Hepatocyte (in vitro differentiated cells): ENCODE results near the gene RORC. TPM values are rescaled to one million over a fixed set of nuclear protein-coding genes. Genes with fewer than 3 reads are reported as not detected.
A peak's percentile ranks its signal among the peaks of the same experiment; 100 is the strongest.

Experiments
- DNase-seq: peaks from one replicate; pipeline ENCODE4 v3.0.0-alpha.2; 2016; ENCODE audit warnings: low spot score
- H2AFZ ChIP-seq: fragments of 200-600 bp; sonication (generic); 2 replicates; pipeline ENCODE4 v1.6.0; 2016; ENCODE audit warnings: antibody characterized with exemption, mild to moderate bottlenecking
- H3K27ac ChIP-seq: fragments of 200-600 bp; sonication (generic); 2 replicates; pipeline ENCODE4 v1.5.1; 2016; ENCODE audit warnings: mild to moderate bottlenecking
- H3K27me3 ChIP-seq: fragments of 200-600 bp; sonication (generic); 2 replicates; pipeline ENCODE4 v1.6.1; 2016
- H3K36me3 ChIP-seq: fragments of 200-600 bp; sonication (generic); replicated peaks from 2 replicates; pipeline ENCODE4 v1.5.1; 2016; ENCODE audit warnings: low read depth; ENCODE audit not compliant: insufficient read depth
- H3K4me1 ChIP-seq: fragments of 200-600 bp; sonication (generic); 2 replicates; pipeline ENCODE4 v1.5.1; 2016; ENCODE audit warnings: mild to moderate bottlenecking, moderate library complexity; ENCODE audit not compliant: insufficient read depth
- H3K4me2 ChIP-seq: fragments of 200-600 bp; sonication (generic); 2 replicates; pipeline ENCODE4 v1.6.0; 2016
- H3K4me3 ChIP-seq: fragments of 200-600 bp; sonication (generic); 2 replicates; pipeline ENCODE4 v1.5.1; 2016; ENCODE audit warnings: mild to moderate bottlenecking
- H3K79me2 ChIP-seq: fragments of 200-600 bp; sonication (generic); 2 replicates; pipeline ENCODE4 v1.6.0; 2017; ENCODE audit warnings: mild to moderate bottlenecking
- H3K9me2 ChIP-seq: fragments of 200-600 bp; sonication (generic); replicated peaks from 2 replicates; pipeline ENCODE4 v1.6.0; 2017; ENCODE audit warnings: mild to moderate bottlenecking; ENCODE audit not compliant: insufficient read depth
- H3K9me3 ChIP-seq: fragments of 200-600 bp; sonication (generic); 2 replicates; pipeline ENCODE4 v1.5.1; 2016; ENCODE audit warnings: low read depth, mild to moderate bottlenecking
- H4K20me1 ChIP-seq: fragments of 200-600 bp; sonication (generic); 2 replicates; pipeline ENCODE4 v1.6.0; 2016; ENCODE audit warnings: mild to moderate bottlenecking; ENCODE audit not compliant: insufficient read depth, poor library complexity, severe bottlenecking
- EZH2 ChIP-seq: fragments of 200-600 bp; sonication (generic); IDR thresholded peaks from 2 replicates; pipeline ENCODE4 v1.6.1; 2016; ENCODE audit warnings: antibody characterized with exemption, mild to moderate bottlenecking, borderline replicate concordance
- EZH2phosphoT487 ChIP-seq: fragments of 200-600 bp; sonication (generic); IDR thresholded peaks from one replicate; pipeline ENCODE4 v1.6.1; 2018; ENCODE audit warnings: antibody characterized with exemption, mild to moderate bottlenecking, low read depth, moderate library complexity; ENCODE audit not compliant: unreplicated experiment, severe bottlenecking
- WGBS: methylation state at CpG from one replicate; pipeline ENCODE4 v1.1.6; 2016; ENCODE audit warnings: low lambda C conversion rate; ENCODE audit errors: missing lambda C conversion rate; 5-methylcytosine and 5-hydroxymethylcytosine counted together
- polyA plus RNA-seq: library from polyadenylated mRNA; unstranded; fragments of >200 nt; fragmentation: Nextera tagmentation; extraction: Ambion mirVana; gene quantifications from 2 replicates; pipeline ENCODE4 v1.2.1, GENCODE V29; 2016
- total RNA-seq: library from RNA; depleted of rRNA; stranded (reverse); fragments of >200 nt; gene quantifications from 2 replicates; pipeline ENCODE4 v1.2.3, GENCODE V29; 2014
- TF ChIP-seq, protein P1 (sequence below): fragments of 200-600 bp; sonication (generic); IDR thresholded peaks from 2 replicates; pipeline ENCODE4 v1.5.1; 2016; ENCODE audit warnings: antibody characterized with exemption, mild to moderate bottlenecking; ENCODE audit not compliant: poor library complexity

Gene RORC
- total and polyA plus RNA-seq, 2 experiments from 2014 or later: 0.60 to 1.3 TPM

DNA sequence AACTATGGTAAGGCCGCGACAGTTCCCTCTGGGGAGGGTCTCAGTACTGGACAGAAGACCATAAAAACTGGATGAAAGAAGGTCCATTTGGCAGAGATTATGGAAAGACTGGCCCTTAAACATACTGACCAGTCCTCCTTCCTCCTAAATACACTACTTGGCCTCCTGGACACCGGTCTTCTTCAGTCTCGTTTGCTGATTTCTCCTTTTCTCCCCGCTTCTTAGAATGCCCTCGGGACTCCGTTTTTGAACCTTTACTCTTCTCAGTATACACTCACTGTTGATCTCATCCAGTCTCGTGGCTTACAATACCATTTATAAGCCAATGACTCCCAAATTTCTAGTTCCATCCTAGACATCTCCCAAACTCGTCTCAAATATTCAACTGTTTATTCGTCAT is 67.6 kb downstream of the RORC start:
- DNase-seq: no peak
- 80% methylated on average over 10 of the region's 10 CpGs for WGBS

DNA sequence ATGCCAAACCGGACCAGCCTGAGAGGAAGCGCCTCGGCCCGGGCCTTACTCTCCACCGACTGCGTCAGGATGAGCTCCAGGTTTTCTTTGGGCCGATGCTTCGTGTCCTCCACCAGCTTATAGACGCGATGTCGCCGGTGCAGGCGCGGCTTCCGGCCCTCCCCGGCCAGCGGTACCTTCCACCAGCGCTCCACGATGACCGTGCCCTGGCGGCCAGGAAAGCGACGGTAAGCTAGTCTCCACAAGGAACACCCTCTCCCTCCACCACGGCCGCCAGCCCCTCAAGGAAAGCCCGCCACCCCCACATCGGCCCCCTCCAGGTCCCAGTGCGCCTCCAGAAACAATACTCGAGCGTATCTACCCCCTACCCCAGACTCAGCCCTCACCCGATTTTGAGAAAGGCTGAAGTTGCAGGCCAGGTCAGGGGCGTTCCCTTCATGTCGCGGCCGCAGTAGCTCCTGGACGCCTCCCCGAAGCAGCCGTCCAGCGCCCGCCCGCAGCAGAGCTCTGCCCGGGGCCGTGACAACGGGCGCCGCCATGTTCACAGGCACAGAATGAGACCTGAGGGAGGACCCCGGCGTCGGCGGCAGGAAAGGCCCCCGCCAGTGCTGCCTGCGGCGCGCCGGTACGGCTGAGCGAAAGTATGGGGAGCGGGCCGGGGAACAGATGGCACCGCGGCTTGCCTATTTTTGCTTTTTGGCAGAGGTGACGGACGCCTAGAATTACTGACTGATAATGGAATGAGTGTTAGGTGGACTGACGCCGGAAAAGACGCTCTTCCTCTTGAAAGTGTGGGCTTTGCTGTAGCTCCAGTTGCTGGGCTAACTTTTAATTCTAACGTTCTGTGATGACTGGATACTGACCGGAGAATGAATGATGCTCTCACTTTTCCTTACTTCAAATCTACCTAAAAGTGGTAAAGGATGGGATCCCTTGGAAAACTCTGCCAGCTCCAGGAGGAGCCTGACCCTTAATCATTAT is 68.4 kb downstream of the RORC start, which contains the start of gene MRPL9:
MRPL9 (minus strand) TSS at position 556 of the 981 bp plus-strand sequence; CDS start at position 539, 17 bp downstream.
- DNase-seq: peak; percentile 91
- peak within 1 kb of the TSS; percentile 95 for H2AFZ ChIP-seq
- peak within 1 kb of the TSS; percentile 94 for H3K27ac ChIP-seq
- H4K20me1 ChIP-seq: no peaks in the 10 kb centered on the region
- H3K4me1 ChIP-seq: peaks cover 5% of the 10 kb centered on the region
- peak within 1 kb of the TSS; percentile 94 for H3K4me3 ChIP-seq
- H3K79me2 ChIP-seq: peaks cover 14% of the 10 kb centered on the region
- WGBS: 1% methylated on average over 62 of the region's 68 CpGs
- no peaks in the 10 kb centered on the region for H3K27me3 ChIP-seq
- H3K4me2 ChIP-seq: peak within 1 kb of the TSS; percentile 94
- TF ChIP-seq EZH2: no peak
- TF ChIP-seq, protein P1, sequence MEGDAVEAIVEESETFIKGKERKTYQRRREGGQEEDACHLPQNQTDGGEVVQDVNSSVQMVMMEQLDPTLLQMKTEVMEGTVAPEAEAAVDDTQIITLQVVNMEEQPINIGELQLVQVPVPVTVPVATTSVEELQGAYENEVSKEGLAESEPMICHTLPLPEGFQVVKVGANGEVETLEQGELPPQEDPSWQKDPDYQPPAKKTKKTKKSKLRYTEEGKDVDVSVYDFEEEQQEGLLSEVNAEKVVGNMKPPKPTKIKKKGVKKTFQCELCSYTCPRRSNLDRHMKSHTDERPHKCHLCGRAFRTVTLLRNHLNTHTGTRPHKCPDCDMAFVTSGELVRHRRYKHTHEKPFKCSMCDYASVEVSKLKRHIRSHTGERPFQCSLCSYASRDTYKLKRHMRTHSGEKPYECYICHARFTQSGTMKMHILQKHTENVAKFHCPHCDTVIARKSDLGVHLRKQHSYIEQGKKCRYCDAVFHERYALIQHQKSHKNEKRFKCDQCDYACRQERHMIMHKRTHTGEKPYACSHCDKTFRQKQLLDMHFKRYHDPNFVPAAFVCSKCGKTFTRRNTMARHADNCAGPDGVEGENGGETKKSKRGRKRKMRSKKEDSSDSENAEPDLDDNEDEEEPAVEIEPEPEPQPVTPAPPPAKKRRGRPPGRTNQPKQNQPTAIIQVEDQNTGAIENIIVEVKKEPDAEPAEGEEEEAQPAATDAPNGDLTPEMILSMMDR: no peak
- TF ChIP-seq EZH2phosphoT487: no peak
- no peaks in the 10 kb centered on the region for H3K9me3 ChIP-seq
- H3K9me2 ChIP-seq: no peaks in the 10 kb centered on the region
- H3K36me3 ChIP-seq: no peaks in the 10 kb centered on the region

More for the DNA sequence above, 67.6 kb downstream of the RORC start:
- TF ChIP-seq, protein P1: no peak
- TF ChIP-seq EZH2 (no peak), EZH2phosphoT487 (no peak)
- H3K9me3 ChIP-seq: no peaks in the 10 kb centered on the region
- peak overlapping the region; percentile 94 for H3K4me3 ChIP-seq
- H3K36me3 ChIP-seq: no peaks in the 10 kb centered on the region
- H4K20me1 ChIP-seq: no peaks in the 10 kb centered on the region
- peak overlapping the region; percentile 94 for H3K4me2 ChIP-seq
- H3K4me1 ChIP-seq: peaks cover 5% of the 10 kb centered on the region
- H3K27ac ChIP-seq: peak overlapping the region; percentile 94
- no peaks in the 10 kb centered on the region for H3K27me3 ChIP-seq
- peaks cover 14% of the 10 kb centered on the region for H3K79me2 ChIP-seq
- no peaks in the 10 kb centered on the region for H3K9me2 ChIP-seq
- H2AFZ ChIP-seq: peak overlapping the region; percentile 95

DNA sequence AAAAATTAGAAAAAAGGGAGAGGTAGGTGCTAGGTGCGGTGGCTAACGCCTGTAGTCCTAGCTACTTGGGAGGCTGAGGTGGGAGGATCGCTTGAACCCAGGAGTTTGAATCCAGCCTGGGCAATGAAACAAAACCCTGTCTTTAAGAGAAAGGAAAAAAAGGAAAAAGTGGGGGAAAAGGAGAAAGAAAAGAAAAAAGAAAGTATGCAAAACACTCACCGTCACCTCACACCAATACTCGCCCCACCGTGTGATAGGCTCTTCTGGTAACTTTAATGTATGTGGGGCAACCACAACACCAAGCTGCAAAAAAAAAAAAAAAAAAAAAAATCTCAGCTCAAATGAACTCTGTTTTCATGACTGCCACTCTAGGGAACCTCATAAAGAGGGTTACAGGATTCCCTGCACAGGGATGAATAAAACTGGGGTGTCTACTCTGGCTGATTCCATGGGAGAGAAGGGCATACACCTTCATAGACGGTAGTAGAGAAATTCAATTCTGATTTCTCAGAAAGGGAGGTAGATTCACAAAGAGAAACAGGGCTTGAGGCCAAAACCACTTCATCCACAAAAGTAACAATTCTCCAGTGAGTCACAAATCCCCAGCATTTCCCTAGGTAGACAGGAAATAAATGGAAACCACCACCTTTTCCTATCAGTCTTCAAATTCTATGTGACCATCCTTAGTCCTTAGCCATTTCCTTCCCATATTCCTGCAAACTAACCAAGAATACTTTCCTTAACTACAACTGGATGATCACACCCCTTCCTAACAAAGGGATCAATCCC is 70.8 kb downstream of the RORC start:
- H3K9me3 ChIP-seq: no peaks in the 10 kb centered on the region
- H3K9me2 ChIP-seq: no peaks in the 10 kb centered on the region
- H3K79me2 ChIP-seq: peaks cover 14% of the 10 kb centered on the region
- TF ChIP-seq, protein P1: no peak
- no peak for TF ChIP-seq EZH2
- no peak for TF ChIP-seq EZH2phosphoT487
- H2AFZ ChIP-seq: no peak overlapping the region
- H3K4me3 ChIP-seq: no peak overlapping the region
- H3K36me3 ChIP-seq: no peaks in the 10 kb centered on the region
- 100% methylated on average over 6 of the region's 7 CpGs for whole genome bisulfite sequencing
- H3K4me1 ChIP-seq: peaks cover 5% of the 10 kb centered on the region
- H3K27ac ChIP-seq: no peak overlapping the region
- no peaks in the 10 kb centered on the region for H4K20me1 ChIP-seq
- H3K4me2 ChIP-seq: no peak overlapping the region
- no peak for DNase-seq
- no peaks in the 10 kb centered on the region for H3K27me3 ChIP-seq
